CD4-positive, alpha-beta memory T cell (primary cell): ENCODE measurements around the gene COLGALT1. TPM values are rescaled to one million over a fixed set of nuclear protein-coding genes. Genes with fewer than 3 reads are reported as not detected.

Experiments used
- CTCF ChIA-PET: fragments of 350-600 bp; sonication (Branson Sonifier 250); formaldehyde crosslinking; loops from one replicate; lab custom pipeline; 2021; ENCODE audit warnings: inconsistent platforms; ENCODE audit not compliant: partially characterized antibody; lab: Charles Lee
- POLR2A ChIA-PET: fragments of 350-600 bp; sonication (Branson Sonifier 250); formaldehyde crosslinking; loops from one replicate; lab custom pipeline; 2021; ENCODE audit not compliant: partially characterized antibody; lab: Charles Lee
- DNase-seq, 5 donors: peaks; one replicate each; pipeline versions ENCODE4 v3.0.0 to v3.0.0-alpha.2; 2020 to 2022; ENCODE audit warnings: mixed read lengths in 1 of 5
- H3K27ac ChIP-seq: one replicate; pipeline ENCODE4 v1.7.0; 2013; ENCODE audit warnings: low read depth, low read length
- H3K27me3 ChIP-seq: 2 replicates; pipeline ENCODE4 v1.7.0; 2013; ENCODE audit warnings: mild to moderate bottlenecking, low read length, moderate library complexity; ENCODE audit not compliant: insufficient read depth
- H3K36me3 ChIP-seq: 2 replicates; pipeline ENCODE4 v1.7.0; 2013; ENCODE audit warnings: mild to moderate bottlenecking, low read length, moderate library complexity; ENCODE audit not compliant: insufficient read depth
- H3K4me1 ChIP-seq: 2 replicates; pipeline ENCODE4 v1.7.0; 2013; ENCODE audit warnings: mild to moderate bottlenecking, low read length, moderate library complexity; ENCODE audit not compliant: insufficient read depth
- H3K4me3 ChIP-seq, 2 donors: one replicate each; pipeline ENCODE4 v1.7.0; 2013; ENCODE audit warnings: low read length in 2 of 2, mild to moderate bottlenecking in 1 of 2
- H3K9me3 ChIP-seq, 2 donors: one replicate each; pipeline ENCODE4 v1.7.0; 2013; ENCODE audit warnings: low read length in 2 of 2, control low read depth in 1 of 2; ENCODE audit not compliant: control insufficient read depth in 1 of 2
- H3K27ac Mint-ChIP-seq, 7 donors: one replicate each; pipeline ENCODE4 v1.8.0; 2020 to 2021; ENCODE audit warnings: mixed read lengths in 7 of 7, mild to moderate bottlenecking in 6 of 7, inconsistent platforms in 3 of 7, moderate library complexity in 3 of 7
- H3K27me3 Mint-ChIP-seq, 2 donors: one replicate each; pipeline ENCODE4 v1.8.0; 2020 to 2021; ENCODE audit warnings: mixed read lengths in 2 of 2
- H3K36me3 Mint-ChIP-seq, 2 donors: one replicate each; pipeline ENCODE4 v1.8.0; 2020 to 2021; ENCODE audit warnings: mixed read lengths in 2 of 2, inconsistent platforms in 1 of 2, mild to moderate bottlenecking in 1 of 2
- H3K4me1 Mint-ChIP-seq, 4 donors: one replicate each; pipeline ENCODE4 v1.8.0; 2020 to 2021; ENCODE audit warnings: mixed read lengths in 4 of 4, mild to moderate bottlenecking in 1 of 4
- H3K4me3 Mint-ChIP-seq, 8 donors: one replicate each; pipeline ENCODE4 v1.8.0; 2020 to 2021; ENCODE audit warnings: mixed read lengths in 8 of 8, mild to moderate bottlenecking in 7 of 8, moderate library complexity in 6 of 8, inconsistent platforms in 3 of 8
- H3K9me3 Mint-ChIP-seq, 8 donors: one replicate each; pipeline ENCODE4 v1.8.0; 2020 to 2021; ENCODE audit warnings: mixed read lengths in 8 of 8, mild to moderate bottlenecking in 5 of 8, inconsistent platforms in 3 of 8, moderate library complexity in 1 of 8
- intact Hi-C: fragments of 100-400 bp; cut with micrococcal nuclease; formaldehyde crosslinking; loops from one replicate; pipeline ENCODE4 v1.15.1; 2023
- polyA plus RNA-seq, 2 donors: library from polyadenylated mRNA; unstranded; fragments of 300-500 nt; fragmentation: Illumina TruSeq; gene quantifications; one replicate each; pipeline ENCODE4 v1.2.3, GENCODE V29; 2021
- total RNA-seq, 2 experiments: library from RNA; stranded (reverse); gene quantifications; one replicate each; pipeline ENCODE4 v1.2.3, GENCODE V29; 2021

Gene COLGALT1
- total and polyA plus RNA-seq, 4 experiments from 2014 or later, result 14.1 to 74.7 (median 46.6) TPM

- no peaks in the 10 kb centered on the region for H3K27me3 ChIP-seq
- H3K36me3 Mint-ChIP-seq, result no peaks in the 10 kb centered on the region
- DNase-seq, result no peak
- no peak overlapping the region for H3K27ac ChIP-seq
- H3K4me1 ChIP-seq, result peaks cover 13% of the 10 kb centered on the region
- H3K36me3 ChIP-seq, result no peaks in the 10 kb centered on the region
- H3K9me3 Mint-ChIP-seq, result no peaks in the 10 kb centered on the region
- H3K27ac Mint-ChIP-seq, result peak overlapping the region in 3 of 7 donors; percentile 61 to 84 (median 83)
- ChIA-PET CTCF (interaction anchor here (1.0 to 1.7 kb wide), 2 partner anchors 44 to 66 kb away, joined by 3 to 4 read pairs; no protein-coding TSS in a partner anchor), POLR2A (interaction anchor here (1.0 to 2.6 kb wide), 3 partner anchors 16 to 741 kb away, joined by 3 to 27 read pairs (median 13); partner anchors contain the start of genes JUND and PGLS)
- intact Hi-C loops, result no loop called here
- no peaks in the 10 kb centered on the region for H3K27me3 Mint-ChIP-seq
- H3K4me3 ChIP-seq, result no peak overlapping the region
- H3K4me1 Mint-ChIP-seq, result peaks cover 10 to 16% (median 12%) of the 10 kb centered on the region in 4 donors
- H3K9me3 ChIP-seq, result no peaks in the 10 kb centered on the region
- no peak overlapping the region for H3K4me3 Mint-ChIP-seq
These were observed 15.3 kb upstream of the COLGALT1 start for GRCh38 chr19:17540174-17540573.

- no peak for DNase-seq
- Histone ChIP-seq H3K36me3 (no peaks in the 10 kb centered on the region), H3K27me3 (no peaks in the 10 kb centered on the region), H3K9me3 (no peaks in the 10 kb centered on the region), H3K4me3 (no peak overlapping the region), H3K27ac (no peak overlapping the region), H3K4me1 (peaks cover 13% of the 10 kb centered on the region)
- intact Hi-C loops, result no loop called here
- Mint-ChIP-seq H3K27me3 (no peaks in the 10 kb centered on the region), H3K4me1 (peaks cover 10 to 16% (median 12%) of the 10 kb centered on the region in 4 donors), H3K9me3 (no peaks in the 10 kb centered on the region), H3K36me3 (no peaks in the 10 kb centered on the region), H3K4me3 (peak overlapping the region in 4 of 8 donors; percentile 36 to 55 (median 42)), H3K27ac (peak overlapping the region in 6 of 7 donors; percentile 39 to 88 (median 58))
- ChIA-PET POLR2A (no interaction called here), CTCF (no interaction called here)
These were observed 14.2 kb upstream of the COLGALT1 start for GRCh38 chr19:17541184-17541759.

GRCh38 chr19:17542042-17542441 lies 13.4 kb upstream of the COLGALT1 start:
- Mint-ChIP-seq H3K36me3 (no peaks in the 10 kb centered on the region), H3K4me3 (peak overlapping the region in 1 of 8 donors; percentile 22), H3K9me3 (no peaks in the 10 kb centered on the region), H3K27ac (peak overlapping the region in 3 of 7 donors; percentile 42 to 74 (median 63)), H3K4me1 (peaks cover 10 to 16% (median 12%) of the 10 kb centered on the region in 4 donors), H3K27me3 (no peaks in the 10 kb centered on the region)
- no peak overlapping the region for H3K4me3 ChIP-seq
- H3K27me3 ChIP-seq, result no peaks in the 10 kb centered on the region
- POLR2A ChIA-PET, result no interaction called here
- no peaks in the 10 kb centered on the region for H3K36me3 ChIP-seq
- H3K27ac ChIP-seq, result no peak overlapping the region
- no peaks in the 10 kb centered on the region for H3K9me3 ChIP-seq
- H3K4me1 ChIP-seq, result peaks cover 13% of the 10 kb centered on the region
- intact Hi-C loops, result no loop called here
- CTCF ChIA-PET, result no interaction called here
- no peak for DNase-seq

GRCh38 chr19:17542793-17543582 lies 12.5 kb upstream of the COLGALT1 start:
- peaks cover 10 to 14% (median 12%) of the 10 kb centered on the region in 4 donors for H3K4me1 Mint-ChIP-seq
- Histone ChIP-seq H3K4me1 (peaks cover 13% of the 10 kb centered on the region), H3K27ac (no peak overlapping the region), H3K4me3 (no peak overlapping the region), H3K36me3 (no peaks in the 10 kb centered on the region), H3K27me3 (no peaks in the 10 kb centered on the region), H3K9me3 (no peaks in the 10 kb centered on the region)
- POLR2A ChIA-PET, result interaction anchor here (0.6 kb wide), 1 partner anchor 21 kb away, joined by 3 read pairs; no protein-coding TSS in a partner anchor
- no peaks in the 10 kb centered on the region for H3K36me3 Mint-ChIP-seq
- CTCF ChIA-PET, result no interaction called here
- no peak overlapping the region for H3K4me3 Mint-ChIP-seq
- peak overlapping the region in 2 of 7 donors; percentile 31 to 74 for H3K27ac Mint-ChIP-seq
- intact Hi-C loops, result no loop called here
- no peaks in the 10 kb centered on the region for H3K27me3 Mint-ChIP-seq
- H3K9me3 Mint-ChIP-seq, result no peaks in the 10 kb centered on the region
- no peak for DNase-seq

- Mint-ChIP-seq H3K9me3 (no peaks in the 10 kb centered on the region), H3K27ac (peak overlapping the region in 1 of 7 donors; percentile 68), H3K4me3 (no peak overlapping the region), H3K4me1 (peaks cover 3 to 9% (median 6%) of the 10 kb centered on the region in 4 donors), H3K27me3 (no peaks in the 10 kb centered on the region), H3K36me3 (no peaks in the 10 kb centered on the region)
- ChIA-PET CTCF (no interaction called here), POLR2A (no interaction called here)
- DNase-seq, result no peak
- no peaks in the 10 kb centered on the region for H3K9me3 ChIP-seq
- H3K4me1 ChIP-seq, result peaks cover 5% of the 10 kb centered on the region
- H3K36me3 ChIP-seq, result no peaks in the 10 kb centered on the region
- no peak overlapping the region for H3K27ac ChIP-seq
- intact Hi-C loops, result no loop called here
- no peaks in the 10 kb centered on the region for H3K27me3 ChIP-seq
- no peak overlapping the region for H3K4me3 ChIP-seq
These were observed 11.5 kb upstream of the COLGALT1 start for GRCh38 chr19:17543986-17544385.

GRCh38 chr19:17544418-17544817 lies 11.0 kb upstream of the COLGALT1 start:
- no peak overlapping the region for H3K4me3 Mint-ChIP-seq
- intact Hi-C loops, result no loop called here
- H3K36me3 Mint-ChIP-seq, result no peaks in the 10 kb centered on the region
- H3K27me3 Mint-ChIP-seq, result no peaks in the 10 kb centered on the region
- ChIA-PET CTCF (no interaction called here), POLR2A (no interaction called here)
- H3K27me3 ChIP-seq, result no peaks in the 10 kb centered on the region
- DNase-seq, result no peak
- peaks cover 3 to 8% (median 5%) of the 10 kb centered on the region in 4 donors for H3K4me1 Mint-ChIP-seq
- no peaks in the 10 kb centered on the region for H3K9me3 Mint-ChIP-seq
- no peak overlapping the region for H3K27ac ChIP-seq
- peaks cover 1% of the 10 kb centered on the region for H3K4me1 ChIP-seq
- no peak overlapping the region for H3K4me3 ChIP-seq
- no peaks in the 10 kb centered on the region for H3K9me3 ChIP-seq
- H3K27ac Mint-ChIP-seq, result no peak overlapping the region
- H3K36me3 ChIP-seq, result no peaks in the 10 kb centered on the region

GRCh38 chr19:17548145-17548544 lies 7.3 kb upstream of the COLGALT1 start:
- H3K4me1 Mint-ChIP-seq, result peaks cover 0 to 3% (median 0%) of the 10 kb centered on the region in 4 donors
- no peaks in the 10 kb centered on the region for H3K36me3 ChIP-seq
- no peak overlapping the region for H3K4me3 Mint-ChIP-seq
- no peaks in the 10 kb centered on the region for H3K36me3 Mint-ChIP-seq
- no peaks in the 10 kb centered on the region for H3K27me3 Mint-ChIP-seq
- H3K9me3 ChIP-seq, result no peaks in the 10 kb centered on the region
- H3K4me1 ChIP-seq, result no peaks in the 10 kb centered on the region
- ChIA-PET CTCF (no interaction called here), POLR2A (no interaction called here)
- intact Hi-C loops, result no loop called here
- H3K9me3 Mint-ChIP-seq, result no peaks in the 10 kb centered on the region
- DNase-seq, result no peak
- no peaks in the 10 kb centered on the region for H3K27me3 ChIP-seq
- H3K4me3 ChIP-seq, result no peak overlapping the region
- no peak overlapping the region for H3K27ac ChIP-seq
- H3K27ac Mint-ChIP-seq, result peak overlapping the region in 3 of 7 donors; percentile 34 to 72 (median 52)
